ENCODE measurements around the gene SLC37A1. TPM values are rescaled to one million over a fixed set of nuclear protein-coding genes. Genes with fewer than 3 reads are reported as not detected.

SLC37A1 gene
- total RNA-seq, 1 donor from 2014 or later: 29.3 TPM

DNA sequence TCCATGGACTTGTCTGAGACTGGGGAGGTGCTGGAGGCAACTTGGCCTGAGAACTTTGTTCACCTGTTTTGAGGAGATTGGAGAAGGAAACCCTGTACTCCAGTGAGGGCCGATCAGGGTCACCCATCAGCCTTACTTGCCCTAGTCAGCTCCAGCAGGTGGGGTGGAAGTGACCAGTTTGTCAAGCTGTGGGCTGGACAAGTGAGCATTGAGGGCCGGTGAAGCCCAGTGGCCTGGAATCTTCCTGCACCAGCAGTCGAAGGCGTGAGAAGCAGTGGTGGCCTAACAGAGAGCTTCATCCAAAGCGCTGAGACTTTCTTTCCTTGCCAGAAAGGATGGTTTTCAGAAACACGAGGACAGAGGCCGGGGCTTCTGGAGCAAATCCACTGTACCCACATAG lies 9.6 kb downstream of the SLC37A1 start:
- no peak for DNase-seq (ENCODE audit: low read depth)
- no peak overlapping the region for H3K4me3 ChIP-seq (ENCODE audit: low read depth, low read length)
- H3K36me3 ChIP-seq (ENCODE audit: control insufficient read depth, insufficient read depth, low read length): no peaks in the 10 kb centered on the region
- no peaks in the 10 kb centered on the region for H3K27me3 ChIP-seq (ENCODE audit: control insufficient read depth, insufficient read depth, low read length)
- TF ChIP-seq, protein P1, sequence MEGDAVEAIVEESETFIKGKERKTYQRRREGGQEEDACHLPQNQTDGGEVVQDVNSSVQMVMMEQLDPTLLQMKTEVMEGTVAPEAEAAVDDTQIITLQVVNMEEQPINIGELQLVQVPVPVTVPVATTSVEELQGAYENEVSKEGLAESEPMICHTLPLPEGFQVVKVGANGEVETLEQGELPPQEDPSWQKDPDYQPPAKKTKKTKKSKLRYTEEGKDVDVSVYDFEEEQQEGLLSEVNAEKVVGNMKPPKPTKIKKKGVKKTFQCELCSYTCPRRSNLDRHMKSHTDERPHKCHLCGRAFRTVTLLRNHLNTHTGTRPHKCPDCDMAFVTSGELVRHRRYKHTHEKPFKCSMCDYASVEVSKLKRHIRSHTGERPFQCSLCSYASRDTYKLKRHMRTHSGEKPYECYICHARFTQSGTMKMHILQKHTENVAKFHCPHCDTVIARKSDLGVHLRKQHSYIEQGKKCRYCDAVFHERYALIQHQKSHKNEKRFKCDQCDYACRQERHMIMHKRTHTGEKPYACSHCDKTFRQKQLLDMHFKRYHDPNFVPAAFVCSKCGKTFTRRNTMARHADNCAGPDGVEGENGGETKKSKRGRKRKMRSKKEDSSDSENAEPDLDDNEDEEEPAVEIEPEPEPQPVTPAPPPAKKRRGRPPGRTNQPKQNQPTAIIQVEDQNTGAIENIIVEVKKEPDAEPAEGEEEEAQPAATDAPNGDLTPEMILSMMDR (IDR thresholded peaks at IDR 0.05; ENCODE audit: insufficient read depth, low read length, poor library complexity, severe bottlenecking): no peak

DNA sequence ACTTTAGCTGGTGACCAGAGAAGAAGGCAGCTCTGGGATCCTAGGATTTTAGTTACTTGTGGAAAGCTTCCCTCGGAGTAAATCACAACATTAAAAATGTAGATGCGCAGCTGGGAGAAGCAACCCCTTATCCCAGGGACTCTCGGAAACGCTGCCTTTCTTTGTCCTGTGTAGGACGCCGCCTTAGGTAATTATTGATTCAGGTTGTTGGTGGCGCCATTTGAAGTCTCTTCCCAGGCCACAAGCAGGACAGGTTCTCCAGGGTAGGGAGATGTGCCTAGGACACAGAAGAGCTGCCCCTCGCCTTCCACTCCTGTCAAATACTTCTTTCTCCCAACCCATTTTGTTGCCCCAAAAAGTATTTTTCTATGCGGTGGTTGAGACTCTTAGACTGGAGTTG lies 10.3 kb downstream of the SLC37A1 start:
- Histone ChIP-seq H3K4me3 (ENCODE audit: low read depth, low read length) (no peak overlapping the region), H3K36me3 (ENCODE audit: control insufficient read depth, insufficient read depth, low read length) (no peaks in the 10 kb centered on the region), H3K27me3 (ENCODE audit: control insufficient read depth, insufficient read depth, low read length) (no peaks in the 10 kb centered on the region)
- no peak for DNase-seq (ENCODE audit: low read depth)
- TF ChIP-seq, protein P1 (IDR thresholded peaks at IDR 0.05; ENCODE audit: insufficient read depth, low read length, poor library complexity, severe bottlenecking): no peak

DNA sequence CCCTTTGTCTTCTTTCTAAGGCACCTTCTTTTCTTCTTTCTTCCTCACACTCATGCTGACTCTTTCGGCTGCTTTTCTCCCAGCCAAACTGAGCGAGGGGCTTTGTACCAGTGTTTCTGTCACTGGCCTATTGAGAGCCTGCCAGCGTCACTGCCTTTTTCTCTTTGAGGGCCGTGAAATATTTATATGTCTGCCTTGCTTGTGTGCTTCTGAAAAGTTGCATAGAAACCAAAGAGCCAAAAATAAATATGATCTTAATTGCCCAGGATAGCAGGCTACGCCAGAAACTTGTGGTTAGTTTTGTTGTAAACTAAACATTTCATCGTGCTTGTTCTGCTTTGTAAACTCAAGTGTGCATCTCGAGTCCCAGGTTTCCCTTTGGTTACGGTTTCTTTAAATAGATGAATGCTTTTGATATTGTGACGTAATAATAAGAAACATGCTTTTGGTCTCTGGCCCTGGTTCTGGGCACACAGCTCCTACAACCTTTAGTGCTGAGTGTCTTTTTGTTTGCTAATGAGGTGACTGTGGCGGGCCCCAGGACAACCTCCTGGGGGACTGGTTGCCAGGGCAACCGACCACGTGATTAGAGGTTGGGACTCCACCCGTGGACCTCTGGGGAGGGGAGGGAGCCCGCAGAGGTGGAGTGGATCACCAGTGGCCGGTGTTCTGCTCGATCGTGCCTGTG lies 10.8 kb downstream of the SLC37A1 start:
- TF ChIP-seq, protein P1 (IDR thresholded peaks at IDR 0.05; ENCODE audit: insufficient read depth, low read length, poor library complexity, severe bottlenecking): no peak
- Histone ChIP-seq H3K4me3 (ENCODE audit: low read depth, low read length) (no peak overlapping the region), H3K27me3 (ENCODE audit: control insufficient read depth, insufficient read depth, low read length) (no peaks in the 10 kb centered on the region), H3K36me3 (ENCODE audit: control insufficient read depth, insufficient read depth, low read length) (no peaks in the 10 kb centered on the region)
- no peak for DNase-seq (ENCODE audit: low read depth)

DNA sequence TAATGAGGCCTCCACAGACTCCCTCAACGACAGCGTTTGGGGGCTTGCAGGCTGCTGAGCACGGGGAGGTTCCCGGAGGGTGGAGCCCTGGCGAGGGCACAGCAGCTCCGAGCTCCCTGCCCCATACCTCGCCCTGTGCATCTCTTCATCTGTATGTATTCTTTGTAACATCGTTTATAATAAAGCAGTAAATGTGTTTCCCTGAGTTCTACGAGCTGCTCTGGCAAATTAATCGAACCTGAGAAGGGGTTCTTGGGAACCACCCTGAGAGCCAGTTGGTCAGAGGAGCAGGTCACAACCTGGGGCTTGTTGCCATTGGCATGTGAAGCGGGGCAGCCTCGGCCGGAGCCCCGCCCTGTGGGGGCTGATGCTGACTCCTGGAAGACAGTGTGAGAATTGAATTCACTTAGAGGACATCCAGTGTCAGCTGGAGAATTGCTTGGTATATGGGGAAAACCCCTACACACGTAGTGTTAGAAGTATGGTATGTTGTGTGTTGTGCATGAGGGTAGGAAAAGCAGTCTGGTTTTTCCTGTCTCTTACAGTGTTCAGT lies 11.5 kb downstream of the SLC37A1 start:
- DNase-seq (ENCODE audit: low read depth): no peak
- TF ChIP-seq, protein P1 (IDR thresholded peaks at IDR 0.05; ENCODE audit: insufficient read depth, low read length, poor library complexity, severe bottlenecking): no peak

DNA sequence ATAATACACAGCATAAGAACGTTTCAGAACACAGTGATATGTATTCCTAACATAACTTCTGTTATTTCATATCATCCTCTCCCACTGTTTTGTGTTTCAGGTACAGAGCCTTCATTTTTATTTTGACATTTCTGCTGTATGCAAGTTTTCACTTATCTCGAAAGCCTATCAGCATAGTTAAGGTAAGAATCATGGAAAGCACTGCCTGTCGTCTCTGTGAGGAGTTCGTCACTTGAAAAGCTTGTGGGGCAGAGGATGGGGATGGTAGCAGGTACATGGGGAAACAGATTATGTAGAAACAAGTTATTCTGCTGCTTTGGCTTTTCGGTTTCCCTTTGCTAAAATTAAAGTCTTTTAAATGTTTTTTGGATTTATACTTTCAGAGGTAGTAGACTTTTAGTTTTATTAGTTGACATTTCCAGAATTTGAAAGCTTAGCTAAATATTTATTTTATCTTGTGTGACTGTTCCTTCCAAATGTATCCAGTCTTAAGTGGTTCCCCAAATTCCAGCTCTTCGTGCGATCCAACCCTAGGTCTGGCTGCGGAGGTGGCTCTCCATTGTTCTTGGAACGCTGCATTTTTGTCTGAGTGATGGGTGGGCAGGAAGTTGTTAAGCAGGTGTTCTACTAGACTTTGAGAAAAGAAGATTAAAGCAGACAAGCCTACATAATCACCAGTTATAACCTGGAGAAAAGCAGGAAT lies 12.2 kb downstream of the SLC37A1 start:
- DNase-seq (ENCODE audit: low read depth): no peak
- no peak overlapping the region for H3K4me3 ChIP-seq (ENCODE audit: low read depth, low read length)
- no peaks in the 10 kb centered on the region for H3K36me3 ChIP-seq (ENCODE audit: control insufficient read depth, insufficient read depth, low read length)
- TF ChIP-seq, protein P1 (IDR thresholded peaks at IDR 0.05; ENCODE audit: insufficient read depth, low read length, poor library complexity, severe bottlenecking): no peak
- no peaks in the 10 kb centered on the region for H3K27me3 ChIP-seq (ENCODE audit: control insufficient read depth, insufficient read depth, low read length)

More for the DNA sequence above, 11.5 kb downstream of the SLC37A1 start:
- no peaks in the 10 kb centered on the region for H3K27me3 ChIP-seq (ENCODE audit: control insufficient read depth, insufficient read depth, low read length)
- no peaks in the 10 kb centered on the region for H3K36me3 ChIP-seq (ENCODE audit: control insufficient read depth, insufficient read depth, low read length)
- no peak overlapping the region for H3K4me3 ChIP-seq (ENCODE audit: low read depth, low read length)

All from kidney epithelial cell (primary cell).